HEK293 (cell line): ENCODE measurements around the gene DLL1.

ENCODE experiments used
- CTCF ChIA-PET: fragments of 350-600 bp; formaldehyde crosslinking; extraction: SDS; loops from one replicate; lab custom pipeline; 2021; ENCODE audit warnings: antibody characterized with exemption; lab: Yijun Ruan, JAX
- POLR2A ChIA-PET: fragments of 300-600 bp; formaldehyde crosslinking; extraction: SDS; loops from one replicate; lab custom pipeline; 2020; ENCODE audit warnings: antibody characterized with exemption, inconsistent platforms; lab: Yijun Ruan, JAX
- H3K27ac ChIP-seq: fragments of 200-500 bp; sonication (Bioruptor generic); 2 replicates; pipeline ENCODE4 v1.5.1; 2014; ENCODE audit warnings: low read depth, low read length, control low read depth, inconsistent platforms; ENCODE audit errors: extremely low read depth
- H3K36me3 ChIP-seq, 2 experiments: fragments of 200-500 bp in 1 of 2; sonication (Bioruptor generic) in 1 of 2; 1 replicate in 1 of 2; 2 replicates in 1 of 2; pipeline ENCODE4 v1.5.1; 2014 to 2017; ENCODE audit warnings: inconsistent platforms in 2 of 2, low read length in 2 of 2; ENCODE audit not compliant: control insufficient read depth in 2 of 2, insufficient read depth in 1 of 2
- H3K4me1 ChIP-seq: fragments of 200-500 bp; sonication (Bioruptor generic); 2 replicates; pipeline ENCODE4 v1.5.1; 2014; ENCODE audit warnings: mild to moderate bottlenecking, low read length, inconsistent platforms; ENCODE audit not compliant: control insufficient read depth, insufficient read depth
- H3K4me3 ChIP-seq: 2 replicates; pipeline ENCODE4 v1.5.1; 2011; ENCODE audit warnings: low read depth, mild to moderate bottlenecking, control low read depth, low read length, moderate library complexity
- H3K9me3 ChIP-seq: fragments of 200-500 bp; sonication (Bioruptor generic); 2 replicates; pipeline ENCODE4 v1.5.1; 2014; ENCODE audit warnings: low read depth, low read length, inconsistent platforms; ENCODE audit not compliant: control insufficient read depth, insufficient read depth
- CTCF ChIP-seq: fragments of 450-650 bp; formaldehyde crosslinking; IDR thresholded peaks from 2 replicates; pipeline ENCODE4 v1.5.1; 2016; ENCODE audit warnings: missing biosample characterization, missing genetic modification characterization
- GLIS1 ChIP-seq: fragments of 450-650 bp; formaldehyde crosslinking; IDR thresholded peaks from 2 replicates; pipeline ENCODE4 v1.5.1; 2016; ENCODE audit warnings: missing biosample characterization, missing genetic modification characterization
- INSM2 ChIP-seq: fragments of 450-650 bp; formaldehyde crosslinking; IDR thresholded peaks from 2 replicates; pipeline ENCODE4 v1.5.1; 2016; ENCODE audit warnings: missing biosample characterization, missing genetic modification characterization
- KLF17 ChIP-seq: fragments of 450-650 bp; formaldehyde crosslinking; IDR thresholded peaks from 2 replicates; pipeline ENCODE4 v1.5.1; 2016; ENCODE audit warnings: missing biosample characterization, missing genetic modification characterization
- KLF7 ChIP-seq: fragments of 450-650 bp; formaldehyde crosslinking; IDR thresholded peaks from 2 replicates; pipeline ENCODE4 v1.5.1; 2016; ENCODE audit warnings: missing biosample characterization, missing genetic modification characterization, borderline replicate concordance
- SCRT2 ChIP-seq: fragments of 450-650 bp; formaldehyde crosslinking; IDR thresholded peaks from 2 replicates; pipeline ENCODE4 v1.5.1; 2016; ENCODE audit warnings: missing biosample characterization, missing genetic modification characterization
- SETDB1 ChIP-seq: IDR thresholded peaks from one replicate; pipeline ENCODE4 v1.6.1; 2017; ENCODE audit warnings: mild to moderate bottlenecking, low read length, moderate library complexity, mixed read lengths; ENCODE audit not compliant: insufficient read length
- TRIM28 ChIP-seq: IDR thresholded peaks from 2 replicates; pipeline ENCODE4 v1.6.1; 2011; ENCODE audit warnings: low read length, control low read depth, borderline replicate concordance
- ZBTB8A ChIP-seq: fragments of 450-650 bp; formaldehyde crosslinking; IDR thresholded peaks from 2 replicates; pipeline ENCODE4 v1.5.1; 2016; ENCODE audit warnings: missing biosample characterization, missing genetic modification characterization
- ZIC2 ChIP-seq: fragments of 450-650 bp; formaldehyde crosslinking; IDR thresholded peaks from 2 replicates; pipeline ENCODE4 v1.5.1; 2016; ENCODE audit warnings: missing biosample characterization, missing genetic modification characterization
- ZNF121 ChIP-seq: fragments of 450-650 bp; formaldehyde crosslinking; IDR thresholded peaks from 2 replicates; pipeline ENCODE4 v1.5.1; 2016; ENCODE audit warnings: missing biosample characterization, missing genetic modification characterization
- ZNF169 ChIP-seq: fragments of 450-650 bp; formaldehyde crosslinking; IDR thresholded peaks from 2 replicates; pipeline ENCODE4 v1.5.1; 2016; ENCODE audit warnings: missing biosample characterization, missing genetic modification characterization
- ZNF184 ChIP-seq: fragments of 450-650 bp; IDR thresholded peaks from 2 replicates; pipeline ENCODE4 v1.5.1; 2018; ENCODE audit warnings: missing biosample characterization, mild to moderate bottlenecking, missing genetic modification characterization
- ZNF239 ChIP-seq: fragments of 450-650 bp; formaldehyde crosslinking; IDR thresholded peaks from 2 replicates; pipeline ENCODE4 v1.5.1; 2016; ENCODE audit warnings: missing biosample characterization, missing genetic modification characterization
- ZNF26 ChIP-seq: fragments of 450-650 bp; formaldehyde crosslinking; IDR thresholded peaks from 2 replicates; pipeline ENCODE4 v1.5.1; 2016; ENCODE audit warnings: missing biosample characterization, missing genetic modification characterization
- ZNF266 ChIP-seq: fragments of 450-650 bp; formaldehyde crosslinking; IDR thresholded peaks from 2 replicates; pipeline ENCODE4 v1.5.1; 2016; ENCODE audit warnings: missing biosample characterization, missing genetic modification characterization, low read depth
- ZNF292 ChIP-seq: fragments of 450-650 bp; formaldehyde crosslinking; IDR thresholded peaks from 2 replicates; pipeline ENCODE4 v1.5.1; 2016; ENCODE audit warnings: low read depth, missing biosample characterization, missing genetic modification characterization, borderline replicate concordance
- ZNF302 ChIP-seq: fragments of 450-650 bp; formaldehyde crosslinking; IDR thresholded peaks from 2 replicates; pipeline ENCODE4 v1.5.1; 2016; ENCODE audit warnings: missing biosample characterization, missing genetic modification characterization, low read depth
- ZNF311 ChIP-seq: fragments of 450-650 bp; formaldehyde crosslinking; IDR thresholded peaks from 2 replicates; pipeline ENCODE4 v1.5.1; 2017; ENCODE audit warnings: missing biosample characterization, missing genetic modification characterization, borderline replicate concordance
- ZNF423 ChIP-seq: fragments of 450-650 bp; formaldehyde crosslinking; IDR thresholded peaks from 2 replicates; pipeline ENCODE4 v1.5.1; 2016; ENCODE audit warnings: missing biosample characterization, missing genetic modification characterization
- ZNF488 ChIP-seq: fragments of 450-650 bp; formaldehyde crosslinking; IDR thresholded peaks from 2 replicates; pipeline ENCODE4 v1.5.1; 2016; ENCODE audit warnings: missing biosample characterization, missing genetic modification characterization
- ZNF560 ChIP-seq: fragments of 450-650 bp; formaldehyde crosslinking; IDR thresholded peaks from 2 replicates; pipeline ENCODE4 v1.5.1; 2017; ENCODE audit warnings: missing biosample characterization, missing genetic modification characterization, borderline replicate concordance
- ZSCAN18 ChIP-seq: fragments of 450-650 bp; formaldehyde crosslinking; IDR thresholded peaks from 2 replicates; pipeline ENCODE4 v1.5.1; 2016; ENCODE audit warnings: missing biosample characterization, missing genetic modification characterization

The DLL1 gene

GRCh38 chr6:170269151-170269845, 21.6 kb downstream of the DLL1 start:
- H3K4me3 ChIP-seq, result no peak overlapping the region
- POLR2A ChIA-PET, result no interaction called here
- H3K27ac ChIP-seq, result no peak overlapping the region
- CTCF ChIA-PET, result interaction anchor here (0.7 kb wide), 1 partner anchor 113 kb away, joined by 3 read pairs; no protein-coding TSS in a partner anchor
- no peaks in the 10 kb centered on the region for H3K9me3 ChIP-seq
- TF ChIP-seq ZBTB8A (tag by site-specific recombination), result no peak
- TF ChIP-seq ZNF184, result no peak
- peak; percentile 40; the same call in 1 of the 2 replicates for TF ChIP-seq SCRT2 (tag by site-specific recombination)
- TF ChIP-seq TRIM28, result peak; percentile 24; the same call in 1 of the 2 replicates
- TF ChIP-seq ZNF302, result no peak
- peak; percentile 48 for TF ChIP-seq ZIC2
- H3K4me1 ChIP-seq, result no peaks in the 10 kb centered on the region
- no peaks in the 10 kb centered on the region for H3K36me3 ChIP-seq

- Histone ChIP-seq H3K36me3 (no peaks in the 10 kb centered on the region), H3K27ac (no peak overlapping the region), H3K4me3 (no peak overlapping the region), H3K9me3 (no peaks in the 10 kb centered on the region), H3K4me1 (no peaks in the 10 kb centered on the region)
- ChIA-PET POLR2A (no interaction called here), CTCF (interaction anchor here (0.7 kb wide), 1 partner anchor 26 kb away, joined by 3 read pairs; no protein-coding TSS in a partner anchor)
- no peak for TF ChIP-seq ZNF488 (tag by site-specific recombination)
- TF ChIP-seq ZNF239 (tag by site-specific recombination), result no peak
- no peak for TF ChIP-seq ZNF266 (tag by site-specific recombination)
- TF ChIP-seq ZNF311 (tag by site-specific recombination), result no peak
- TF ChIP-seq ZNF121 (tag by site-specific recombination), result no peak
- no peak for TF ChIP-seq GLIS1 (tag by site-specific recombination)
- TF ChIP-seq KLF17 (tag by site-specific recombination), result no peak
- TF ChIP-seq KLF7 (tag by site-specific recombination), result no peak
- TF ChIP-seq INSM2 (tag by site-specific recombination), result no peak
- no peak for TF ChIP-seq ZNF292
- TF ChIP-seq ZNF169 (tag by site-specific recombination), result no peak
- no peak for TF ChIP-seq SETDB1
- TF ChIP-seq ZNF423 (tag by site-specific recombination), result no peak
- TF ChIP-seq ZNF560 (tag by site-specific recombination), result no peak
- TF ChIP-seq CTCF (tag by site-specific recombination), result no peak
- no peak for TF ChIP-seq ZSCAN18
- TF ChIP-seq ZNF26 (tag by site-specific recombination), result no peak
Observed at GRCh38 chr6:170268216-170269129, 22.4 kb downstream of the DLL1 start.
